Adipocyte (in vitro differentiated cells): ENCODE results near the gene PDCD4.

Experiments
- DNase-seq: peaks from one replicate; pipeline ENCODE4 v3.0.0-alpha.2; 2015; ENCODE audit warnings: low read depth
- H3K27me3 ChIP-seq: replicated peaks from 2 replicates; pipeline ENCODE4 v1.7.0; 2013; ENCODE audit warnings: mild to moderate bottlenecking, low read length, moderate library complexity; ENCODE audit not compliant: control insufficient read depth, insufficient read depth
- H3K36me3 ChIP-seq: 2 replicates; pipeline ENCODE4 v1.7.0; 2013; ENCODE audit warnings: low read length, mild to moderate bottlenecking, moderate library complexity; ENCODE audit not compliant: control insufficient read depth, insufficient read depth, severe bottlenecking
- H3K4me1 ChIP-seq: 2 replicates; pipeline ENCODE4 v1.7.0; 2013; ENCODE audit warnings: mild to moderate bottlenecking, low read length, moderate library complexity; ENCODE audit not compliant: control insufficient read depth, insufficient read depth
- H3K4me3 ChIP-seq: 2 replicates; pipeline ENCODE4 v1.7.0; 2013; ENCODE audit warnings: mild to moderate bottlenecking, low read length, moderate library complexity
- H3K9ac ChIP-seq: 2 replicates; pipeline ENCODE4 v1.7.0; 2013; ENCODE audit warnings: mild to moderate bottlenecking, low read length, moderate library complexity
- H3K9me3 ChIP-seq: 2 replicates; pipeline ENCODE4 v1.7.0; 2013; ENCODE audit warnings: mild to moderate bottlenecking, low read length, moderate library complexity; ENCODE audit not compliant: control insufficient read depth

The PDCD4 gene

GRCh38 chr10:110843796-110844616 is 27.7 kb upstream of the PDCD4 start:
- Histone ChIP-seq H3K4me1 (peaks cover 18% of the 10 kb centered on the region), H3K27me3 (peaks cover 6% of the 10 kb centered on the region), H3K9ac (no peak overlapping the region), H3K36me3 (no peaks in the 10 kb centered on the region), H3K9me3 (no peaks in the 10 kb centered on the region), H3K4me3 (no peak overlapping the region)
- DNase-seq, result no peak

- peaks cover 6% of the 10 kb centered on the region for H3K27me3 ChIP-seq
- H3K9me3 ChIP-seq, result no peaks in the 10 kb centered on the region
- H3K9ac ChIP-seq, result no peak overlapping the region
- H3K4me1 ChIP-seq, result peaks cover 15% of the 10 kb centered on the region
- DNase-seq, result no peak
- H3K36me3 ChIP-seq, result no peaks in the 10 kb centered on the region
- no peak overlapping the region for H3K4me3 ChIP-seq
These were observed 27.2 kb upstream of the PDCD4 start for GRCh38 chr10:110844617-110844881.

GRCh38 chr10:110845192-110845755 is 26.5 kb upstream of the PDCD4 start:
- no peaks in the 10 kb centered on the region for H3K36me3 ChIP-seq
- DNase-seq, result no peak
- no peak overlapping the region for H3K4me3 ChIP-seq
- peaks cover 6% of the 10 kb centered on the region for H3K27me3 ChIP-seq
- no peaks in the 10 kb centered on the region for H3K9me3 ChIP-seq
- H3K9ac ChIP-seq, result no peak overlapping the region
- peaks cover 12% of the 10 kb centered on the region for H3K4me1 ChIP-seq

GRCh38 chr10:110845756-110846620 is 25.7 kb upstream of the PDCD4 start:
- Histone ChIP-seq H3K36me3 (no peaks in the 10 kb centered on the region), H3K27me3 (peaks cover 6% of the 10 kb centered on the region), H3K4me1 (peaks cover 9% of the 10 kb centered on the region), H3K4me3 (no peak overlapping the region), H3K9me3 (no peaks in the 10 kb centered on the region), H3K9ac (no peak overlapping the region)
- no peak for DNase-seq

- peaks cover 15% of the 10 kb centered on the region for H3K4me1 ChIP-seq
- no peak overlapping the region for H3K9ac ChIP-seq
- H3K27me3 ChIP-seq, result peaks cover 6% of the 10 kb centered on the region
- no peak for DNase-seq
- H3K4me3 ChIP-seq, result no peak overlapping the region
- H3K9me3 ChIP-seq, result no peaks in the 10 kb centered on the region
- H3K36me3 ChIP-seq, result no peaks in the 10 kb centered on the region
These were observed 24.4 kb upstream of the PDCD4 start for GRCh38 chr10:110847374-110847773.

- H3K4me1 ChIP-seq, result peaks cover 15% of the 10 kb centered on the region
- H3K27me3 ChIP-seq, result peaks cover 6% of the 10 kb centered on the region
- no peak overlapping the region for H3K9ac ChIP-seq
- H3K9me3 ChIP-seq, result no peaks in the 10 kb centered on the region
- H3K36me3 ChIP-seq, result no peaks in the 10 kb centered on the region
- H3K4me3 ChIP-seq, result no peak overlapping the region
- DNase-seq, result no peak
These were observed 23.6 kb upstream of the PDCD4 start for GRCh38 chr10:110848106-110848505.

- no peaks in the 10 kb centered on the region for H3K9me3 ChIP-seq
- no peak for DNase-seq
- H3K36me3 ChIP-seq, result no peaks in the 10 kb centered on the region
- H3K4me1 ChIP-seq, result peaks cover 19% of the 10 kb centered on the region
- H3K9ac ChIP-seq, result no peak overlapping the region
- no peak overlapping the region for H3K4me3 ChIP-seq
- H3K27me3 ChIP-seq, result peaks cover 6% of the 10 kb centered on the region
These were observed 21.6 kb upstream of the PDCD4 start for GRCh38 chr10:110850099-110850498.

- Histone ChIP-seq H3K27me3 (peaks cover 6% of the 10 kb centered on the region), H3K9me3 (no peaks in the 10 kb centered on the region), H3K4me3 (no peak overlapping the region), H3K36me3 (no peaks in the 10 kb centered on the region), H3K4me1 (peaks cover 20% of the 10 kb centered on the region), H3K9ac (peak overlapping the region; percentile 43)
- DNase-seq, result peak; percentile 57
These were observed 20.6 kb upstream of the PDCD4 start for GRCh38 chr10:110851020-110851612.

GRCh38 chr10:110852255-110852896 is 19.4 kb upstream of the PDCD4 start:
- H3K9ac ChIP-seq, result no peak overlapping the region
- DNase-seq, result no peak
- no peaks in the 10 kb centered on the region for H3K9me3 ChIP-seq
- no peak overlapping the region for H3K4me3 ChIP-seq
- H3K36me3 ChIP-seq, result no peaks in the 10 kb centered on the region
- peaks cover 23% of the 10 kb centered on the region for H3K4me1 ChIP-seq
- H3K27me3 ChIP-seq, result no peaks in the 10 kb centered on the region

GRCh38 chr10:110852947-110853346 is 18.8 kb upstream of the PDCD4 start:
- no peaks in the 10 kb centered on the region for H3K9me3 ChIP-seq
- H3K36me3 ChIP-seq, result no peaks in the 10 kb centered on the region
- no peak overlapping the region for H3K4me3 ChIP-seq
- no peaks in the 10 kb centered on the region for H3K27me3 ChIP-seq
- H3K9ac ChIP-seq, result no peak overlapping the region
- peaks cover 25% of the 10 kb centered on the region for H3K4me1 ChIP-seq
- no peak for DNase-seq
